Right cardiac atrium (tissue), 5 donors: ENCODE measurements around the gene TRPV5. TPM values are rescaled to one million over a fixed set of nuclear protein-coding genes. Genes with fewer than 3 reads are reported as not detected.

Experiments used
- ATAC-seq, 2 donors: fragments of 200-7000 bp; cut with Tn5 transposase; one replicate each; pipeline versions ENCODE4 v1.8.0 to v1.9.1; 2020; ENCODE audit warnings: moderate library complexity in 2 of 2, mild to moderate bottlenecking in 1 of 2
- DNase-seq, 3 donors: peaks; one replicate each; pipeline ENCODE4 v3.0.0-alpha.2; 2020
- H3K27ac ChIP-seq: one replicate; pipeline ENCODE4 v1.5.1; 2013; ENCODE audit warnings: mild to moderate bottlenecking, low read length, control low read depth, moderate library complexity
- H3K27me3 ChIP-seq: one replicate; pipeline ENCODE4 v1.6.1; 2013; ENCODE audit not compliant: control insufficient read depth, insufficient read depth
- H3K4me1 ChIP-seq: one replicate; pipeline ENCODE4 v1.6.1; 2013; ENCODE audit warnings: low read length; ENCODE audit not compliant: control insufficient read depth, insufficient read depth
- H3K4me3 ChIP-seq: one replicate; pipeline ENCODE4 v1.5.1; 2013; ENCODE audit warnings: low read length, control low read depth
- H3K9me3 ChIP-seq: one replicate; pipeline ENCODE4 v1.6.1; 2013; ENCODE audit warnings: low read length; ENCODE audit not compliant: control insufficient read depth
- intact Hi-C, 4 donors: fragments of 100-400 bp; cut with DNase I; formaldehyde crosslinking; loops; one replicate each; pipeline versions ENCODE4 v1.11.0 to v1.14.0; 2022 to 2023
- polyA plus RNA-seq: library from polyadenylated mRNA; stranded (reverse); fragments of 200-250 nt; gene quantifications from one replicate; pipeline ENCODE4 v1.2.3, GENCODE V29; 2013
- total RNA-seq, 4 donors: library from RNA; stranded (reverse); fragmentation: NEBNext Ultra II Directional; extraction: Animal tissue kit (Norgen Biotek cat#: 25700); gene quantifications; one replicate each; pipeline ENCODE4 v1.2.1, GENCODE V29; 2021
- donor health status: healthy with polysubstance abuse.
- donor health status: DM: no; HTN: yes; CAD: no.
- donor health status: DM: no; HTN: no; CAD: no.
- donor health status: DM: no; HTN: yes; CAD: no; lungs with severe emphysema.
- donor health status: DM: yes; HTN: yes; CAD: no.

Gene TRPV5
- total and polyA plus RNA-seq, 5 donors, result not detected

- no peaks in the 10 kb centered on the region for H3K27me3 ChIP-seq
- no peak for DNase-seq
- H3K9me3 ChIP-seq, result no peaks in the 10 kb centered on the region
- H3K4me3 ChIP-seq, result no peak overlapping the region
- H3K4me1 ChIP-seq, result no peaks in the 10 kb centered on the region
- intact Hi-C loops, result loop anchor here in 2 of 4 donors (5.0 to 10.0 kb wide), 2 partner anchors 355 to 358 kb away; no protein-coding TSS in a partner anchor
- ATAC-seq, result no peak
- no peak overlapping the region for H3K27ac ChIP-seq
These were observed 74.1 kb downstream of the TRPV5 start for GRCh38 chr7:142859411-142859810.

Other genes starting within 250 kb of the TRPV5 start
- gene PRSS1, start 184.3 kb downstream of the TRPV5 start, total RNA-seq, result under 1 TPM in 1 of 4 donors, not detected in 3; 0.61 TPM
- 0.27 TPM for gene PRSS1, start 184.3 kb downstream of the TRPV5 start, polyA plus RNA-seq
- gene PRSS2, start 162.8 kb downstream of the TRPV5 start, total RNA-seq, result 1 to 10 TPM in 1 of 4 donors, not detected in 3; 4.0 TPM
- 0.16 TPM for gene PRSS2, start 162.8 kb downstream of the TRPV5 start, polyA plus RNA-seq
- 10 to 100 TPM in 1 of 4 donors, 1 to 10 TPM in 3; 3.8 to 11.3 (median 6.7) TPM for gene EPHB6, start 78.7 kb downstream of the TRPV5 start, total RNA-seq
- gene EPHB6, start 78.7 kb downstream of the TRPV5 start, polyA plus RNA-seq, result 6.9 TPM
- not detected for gene TRPV6, start 48.0 kb downstream of the TRPV5 start, total RNA-seq
- gene TRPV6, start 48.0 kb downstream of the TRPV5 start, polyA plus RNA-seq, result not detected
- not detected for gene LLCFC1, start 5.7 kb upstream of the TRPV5 start, total RNA-seq
- not detected for gene LLCFC1, start 5.7 kb upstream of the TRPV5 start, polyA plus RNA-seq
- gene KEL, start 28.6 kb upstream of the TRPV5 start, total RNA-seq, result 1 to 10 TPM in 1 of 4 donors, under 1 TPM in 2, not detected in 1; 0.25 to 1.6 (median 0.60) TPM
- 0.29 TPM for gene KEL, start 28.6 kb upstream of the TRPV5 start, polyA plus RNA-seq
- not detected for gene OR9A2, start 93.4 kb upstream of the TRPV5 start, total RNA-seq
- not detected for gene OR9A2, start 93.4 kb upstream of the TRPV5 start, polyA plus RNA-seq
- not detected for gene OR6V1, start 118.6 kb upstream of the TRPV5 start, total RNA-seq
- not detected for gene OR6V1, start 118.6 kb upstream of the TRPV5 start, polyA plus RNA-seq
- gene PIP, start 198.3 kb upstream of the TRPV5 start, total RNA-seq, result not detected
- gene PIP, start 198.3 kb upstream of the TRPV5 start, polyA plus RNA-seq, result not detected
- gene TAS2R39, start 249.7 kb upstream of the TRPV5 start, total RNA-seq, result not detected
- gene TAS2R39, start 249.7 kb upstream of the TRPV5 start, polyA plus RNA-seq, result not detected